PC-9 (cell line): ENCODE results near the gene SGK1.

ENCODE experiments used
- EZH2 ChIP-seq: fragments of 200-600 bp; sonication (generic); IDR thresholded peaks from 2 replicates; pipeline ENCODE4 v1.8.0; 2017; ENCODE audit warnings: antibody characterized with exemption, low read depth
- TF ChIP-seq, protein P1 (sequence below): fragments of 200-600 bp; sonication (generic); conservative IDR thresholded peaks from 2 replicates; pipeline ENCODE4 v1.6.1; 2017; ENCODE audit warnings: mixed run types, antibody characterized with exemption, mild to moderate bottlenecking, moderate library complexity

DNA sequence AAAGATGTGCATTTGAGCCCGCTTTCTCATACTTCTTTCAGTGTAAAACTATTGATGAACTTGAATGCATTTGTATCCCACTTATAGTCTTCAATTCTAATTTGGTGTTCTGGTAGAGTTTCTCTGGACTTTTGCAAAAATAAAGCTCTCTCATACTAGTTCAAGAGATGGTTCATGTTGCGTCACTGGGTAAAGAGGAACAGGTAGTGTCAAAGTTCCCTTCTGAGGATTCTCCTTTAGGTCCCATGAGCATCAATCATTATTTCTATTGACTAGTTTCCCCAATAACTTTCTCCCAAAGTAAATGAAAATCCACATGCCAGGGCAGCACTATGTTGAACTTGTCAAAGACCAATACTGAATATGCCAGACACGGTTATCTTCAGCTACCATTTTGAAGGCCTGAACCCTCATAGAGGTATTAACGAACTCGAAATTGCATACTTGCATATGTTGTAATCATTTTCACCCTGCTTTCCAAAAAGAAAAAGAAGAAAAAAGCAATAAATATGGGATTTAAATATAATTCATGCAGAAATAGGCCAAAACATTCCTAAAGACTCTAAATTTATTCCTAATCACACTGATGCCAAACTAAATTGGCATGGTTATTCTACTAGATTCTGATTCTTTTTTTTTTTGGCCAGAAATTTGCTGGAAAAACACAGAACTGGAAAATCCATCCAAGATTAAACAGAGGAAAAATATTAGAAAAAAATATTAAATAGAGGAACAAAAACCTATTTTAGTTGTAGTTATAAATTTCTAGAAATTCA lies 84.5 kb downstream of the SGK1 start:
- TF ChIP-seq, protein P1, sequence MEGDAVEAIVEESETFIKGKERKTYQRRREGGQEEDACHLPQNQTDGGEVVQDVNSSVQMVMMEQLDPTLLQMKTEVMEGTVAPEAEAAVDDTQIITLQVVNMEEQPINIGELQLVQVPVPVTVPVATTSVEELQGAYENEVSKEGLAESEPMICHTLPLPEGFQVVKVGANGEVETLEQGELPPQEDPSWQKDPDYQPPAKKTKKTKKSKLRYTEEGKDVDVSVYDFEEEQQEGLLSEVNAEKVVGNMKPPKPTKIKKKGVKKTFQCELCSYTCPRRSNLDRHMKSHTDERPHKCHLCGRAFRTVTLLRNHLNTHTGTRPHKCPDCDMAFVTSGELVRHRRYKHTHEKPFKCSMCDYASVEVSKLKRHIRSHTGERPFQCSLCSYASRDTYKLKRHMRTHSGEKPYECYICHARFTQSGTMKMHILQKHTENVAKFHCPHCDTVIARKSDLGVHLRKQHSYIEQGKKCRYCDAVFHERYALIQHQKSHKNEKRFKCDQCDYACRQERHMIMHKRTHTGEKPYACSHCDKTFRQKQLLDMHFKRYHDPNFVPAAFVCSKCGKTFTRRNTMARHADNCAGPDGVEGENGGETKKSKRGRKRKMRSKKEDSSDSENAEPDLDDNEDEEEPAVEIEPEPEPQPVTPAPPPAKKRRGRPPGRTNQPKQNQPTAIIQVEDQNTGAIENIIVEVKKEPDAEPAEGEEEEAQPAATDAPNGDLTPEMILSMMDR, result no peak
- no peak for TF ChIP-seq EZH2
